Measurements from ENCODE around the gene TBC1D32.
"Not testable (repeated sequence)": the region's sequence is repeated elsewhere in the genome, so short reads cannot be mapped to it uniquely, and the experiment has no call there.

The TBC1D32 gene

GRCh38 chr6:121236984-121237383, 97.3 kb downstream of the TBC1D32 start:
- in situ Hi-C loops (cut with MboI; ENCODE audit: low sequenced_read_pairs) = no loop called here

GRCh38 chr6:121235386-121235785, 98.9 kb downstream of the TBC1D32 start:
- in situ Hi-C loops (cut with MboI; ENCODE audit: low sequenced_read_pairs) = no loop called here

GRCh38 chr6:121223930-121224329, 110.3 kb downstream of the TBC1D32 start:
- in situ Hi-C loops (cut with MboI; ENCODE audit: low sequenced_read_pairs) = no loop called here

GRCh38 chr6:121223212-121223611, 111.1 kb downstream of the TBC1D32 start:
- in situ Hi-C loops (cut with MboI; ENCODE audit: low sequenced_read_pairs) = no loop called here

GRCh38 chr6:121222656-121223055, 111.6 kb downstream of the TBC1D32 start:
- in situ Hi-C loops (cut with MboI; ENCODE audit: low sequenced_read_pairs) = no loop called here

GRCh38 chr6:121216928-121217327, 117.4 kb downstream of the TBC1D32 start:
- in situ Hi-C loops (cut with MboI; ENCODE audit: low sequenced_read_pairs) = no loop called here

- in situ Hi-C loops (cut with MboI; ENCODE audit: low sequenced_read_pairs) = not testable (repeated sequence)
These were observed 120.9 kb downstream of the TBC1D32 start for GRCh38 chr6:121213341-121213740.

GRCh38 chr6:121210943-121211342, 123.3 kb downstream of the TBC1D32 start:
- in situ Hi-C loops (cut with MboI; ENCODE audit: low sequenced_read_pairs) = no loop called here

- in situ Hi-C loops (cut with MboI; ENCODE audit: low sequenced_read_pairs) = no loop called here
These were observed 128.7 kb downstream of the TBC1D32 start for GRCh38 chr6:121205569-121205968.

GRCh38 chr6:121201105-121201504, 133.2 kb downstream of the TBC1D32 start:
- in situ Hi-C loops (cut with MboI; ENCODE audit: low sequenced_read_pairs) = no loop called here

GRCh38 chr6:121196042-121196441, 138.2 kb downstream of the TBC1D32 start:
- in situ Hi-C loops (cut with MboI; ENCODE audit: low sequenced_read_pairs) = not testable (repeated sequence)

GRCh38 chr6:121190122-121190521, 144.2 kb downstream of the TBC1D32 start:
- in situ Hi-C loops (cut with MboI; ENCODE audit: low sequenced_read_pairs) = no loop called here

GRCh38 chr6:121188356-121188755, 145.9 kb downstream of the TBC1D32 start:
- in situ Hi-C loops (cut with MboI; ENCODE audit: low sequenced_read_pairs) = no loop called here

- in situ Hi-C loops (cut with MboI; ENCODE audit: low sequenced_read_pairs) = no loop called here
These were observed 146.5 kb downstream of the TBC1D32 start for GRCh38 chr6:121187833-121188200.

- in situ Hi-C loops (cut with MboI; ENCODE audit: low sequenced_read_pairs) = no loop called here
These were observed 147.0 kb downstream of the TBC1D32 start for GRCh38 chr6:121187200-121187832.

- in situ Hi-C loops (cut with MboI; ENCODE audit: low sequenced_read_pairs) = no loop called here
These were observed 150.5 kb downstream of the TBC1D32 start for GRCh38 chr6:121183742-121184141.

- in situ Hi-C loops (cut with MboI; ENCODE audit: low sequenced_read_pairs) = no loop called here
These were observed 158.5 kb downstream of the TBC1D32 start for GRCh38 chr6:121175827-121176226.

GRCh38 chr6:121172451-121172850, 161.8 kb downstream of the TBC1D32 start:
- in situ Hi-C loops (cut with MboI; ENCODE audit: low sequenced_read_pairs) = not testable (repeated sequence)

GRCh38 chr6:121171879-121172278, 162.4 kb downstream of the TBC1D32 start:
- in situ Hi-C loops (cut with MboI; ENCODE audit: low sequenced_read_pairs) = no loop called here

- in situ Hi-C loops (cut with MboI; ENCODE audit: low sequenced_read_pairs) = no loop called here
These were observed 172.4 kb downstream of the TBC1D32 start for GRCh38 chr6:121161886-121162285.

GRCh38 chr6:121160276-121160675, 174.0 kb downstream of the TBC1D32 start:
- in situ Hi-C loops (cut with MboI; ENCODE audit: low sequenced_read_pairs) = no loop called here

GRCh38 chr6:121158891-121159290, 175.4 kb downstream of the TBC1D32 start:
- in situ Hi-C loops (cut with MboI; ENCODE audit: low sequenced_read_pairs) = no loop called here

- in situ Hi-C loops (cut with MboI; ENCODE audit: low sequenced_read_pairs) = no loop called here
These were observed 175.8 kb downstream of the TBC1D32 start for GRCh38 chr6:121158438-121158837.
